ENCODE measurements around the gene OTULINL.

Gene OTULINL

GRCh38 chr5:14599476-14600127 is 18.0 kb downstream of the OTULINL start:
- no peak for TF ChIP-seq TSHZ1 (tag by site-specific recombination; IDR thresholded peaks at IDR 0.05; ENCODE audit: borderline replicate concordance)
- Histone ChIP-seq H3K4me3 (ENCODE audit: low read depth, low read length) (no peak overlapping the region), H3K27ac (ENCODE audit: extremely low read depth, low read depth, low read length) (no peak overlapping the region), H3K36me3 (ENCODE audit: control insufficient read depth in 2 of 2, insufficient read depth in 1 of 2, low read length in 2 of 2) (peaks cover 8 to 30% of the 10 kb centered on the region in 2 experiments), H3K9me3 (ENCODE audit: control insufficient read depth, insufficient read depth, low read depth, low read length) (no peaks in the 10 kb centered on the region), H3K4me1 (ENCODE audit: control insufficient read depth, insufficient read depth, low read length) (no peaks in the 10 kb centered on the region)
- POLR2A ChIA-PET, result no interaction called here
- CTCF ChIA-PET, result no interaction called here

GRCh38 chr5:14600846-14601245 is 19.3 kb downstream of the OTULINL start:
- H3K36me3 ChIP-seq (ENCODE audit: control insufficient read depth in 2 of 2, insufficient read depth in 1 of 2, low read length in 2 of 2), result peaks cover 8 to 35% of the 10 kb centered on the region in 2 experiments
- H3K4me3 ChIP-seq (ENCODE audit: low read depth, low read length), result no peak overlapping the region
- no peaks in the 10 kb centered on the region for H3K9me3 ChIP-seq (ENCODE audit: control insufficient read depth, insufficient read depth, low read depth, low read length)
- TF ChIP-seq ZBTB26 (tag by site-specific recombination; optimal IDR thresholded peaks at IDR 0.05), result no peak
- no peak for TF ChIP-seq MZF1 (tag by site-specific recombination; IDR thresholded peaks at IDR 0.05; ENCODE audit: borderline replicate concordance)
- TF ChIP-seq ZSCAN23 (tag by site-specific recombination; IDR thresholded peaks at IDR 0.05), result no peak
- TF ChIP-seq SP3 (tag by site-specific recombination; IDR thresholded peaks at IDR 0.05), result no peak
- no peak for TF ChIP-seq TSHZ1 (tag by site-specific recombination; IDR thresholded peaks at IDR 0.05; ENCODE audit: borderline replicate concordance)
- no peak for TF ChIP-seq ZNF223 (tag by site-specific recombination; IDR thresholded peaks at IDR 0.05)
- TF ChIP-seq PATZ1 (tag by site-specific recombination; IDR thresholded peaks at IDR 0.05), result no peak
- no peak for TF ChIP-seq ZNF140 (tag by site-specific recombination; IDR thresholded peaks at IDR 0.05)
- TF ChIP-seq ZBTB6 (tag by site-specific recombination; IDR thresholded peaks at IDR 0.05), result no peak
- TF ChIP-seq YY1 (tag by site-specific recombination; IDR thresholded peaks at IDR 0.05), result no peak
- TF ChIP-seq ZNF175 (tag by site-specific recombination; IDR thresholded peaks at IDR 0.05), result no peak
- no peaks in the 10 kb centered on the region for H3K4me1 ChIP-seq (ENCODE audit: control insufficient read depth, insufficient read depth, low read length)
- no peak overlapping the region for H3K27ac ChIP-seq (ENCODE audit: extremely low read depth, low read depth, low read length)
- ChIA-PET CTCF (no interaction called here), POLR2A (no interaction called here)
